ENCODE data around the gene GIMAP2. TPM values are rescaled to one million over a fixed set of nuclear protein-coding genes. Genes with fewer than 3 reads are reported as not detected.
A peak's percentile ranks its signal among the peaks of the same experiment; 100 is the strongest.
"Not testable (repeated sequence)": the region's sequence is repeated elsewhere in the genome, so short reads cannot be mapped to it uniquely, and the experiment has no call there.

Gene GIMAP2
- 10 to 100 TPM; 63.1 to 93.5 (median 79.4) TPM for polyA plus RNA-seq

DNA sequence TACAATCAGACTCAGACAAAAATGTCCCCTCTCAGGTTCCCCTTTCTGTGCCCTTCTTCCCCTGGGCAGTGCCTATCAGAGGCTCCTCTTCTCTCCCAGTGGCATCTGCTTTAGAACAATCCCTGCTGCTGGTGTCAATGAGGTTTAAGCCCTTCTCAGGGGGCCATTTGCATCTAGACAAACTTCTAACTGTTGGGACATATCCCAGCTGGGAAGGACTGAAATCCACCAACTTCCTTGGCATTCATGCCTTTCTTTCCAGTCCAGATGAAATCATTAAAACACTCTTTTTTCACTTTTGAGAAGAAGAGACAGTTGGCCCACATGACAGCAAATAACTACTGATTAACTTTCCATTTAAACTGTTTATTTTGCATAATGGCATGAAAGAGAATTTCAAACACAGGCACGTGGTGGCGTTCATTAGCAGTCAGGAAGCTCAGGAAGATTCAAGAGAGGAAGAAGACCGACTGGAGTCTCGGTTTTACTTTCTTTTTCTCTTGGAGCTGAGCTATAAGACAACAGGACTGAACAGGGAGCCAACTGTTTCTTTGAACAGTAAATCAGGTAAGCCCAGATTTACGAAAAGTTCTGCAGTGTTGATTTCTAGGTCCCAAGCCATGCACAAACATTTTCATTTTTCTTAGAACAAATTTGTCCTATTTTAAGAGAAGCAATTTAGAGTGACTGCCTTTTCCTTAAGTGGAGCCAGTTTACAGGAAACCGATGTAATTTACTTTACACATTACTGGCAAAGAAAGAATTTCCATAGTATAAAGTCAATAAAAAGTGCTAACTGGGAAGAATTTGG is at the start of gene GIMAP2:
GIMAP2 (plus strand) TSS at position 488 of the 811 bp plus-strand sequence. CDS start 1,354 bp downstream, outside the sequence.
- peaks cover 90 to 100% of the 10 kb centered on the region in 2 donors for H3K4me1 Mint-ChIP-seq
- peaks cover 0 to 6% (median 5%) of the 10 kb centered on the region in 3 donors for H3K27me3 Mint-ChIP-seq (ENCODE audit: low read depth in 3 of 3)
- DNase-seq, result peak; percentile 57 to 60 (median 58)
- peak within 1 kb of the TSS; percentile 93 to 99 (median 98) for H3K27ac Mint-ChIP-seq
- peaks cover 0 to 20% (median 5%) of the 10 kb centered on the region in 6 donors for H3K9me3 Mint-ChIP-seq
- H3K36me3 Mint-ChIP-seq, result peaks cover 33 to 42% (median 34%) of the 10 kb centered on the region in 3 donors
- H3K4me3 Mint-ChIP-seq, result peak within 1 kb of the TSS; percentile 91 to 97 (median 94)

DNA sequence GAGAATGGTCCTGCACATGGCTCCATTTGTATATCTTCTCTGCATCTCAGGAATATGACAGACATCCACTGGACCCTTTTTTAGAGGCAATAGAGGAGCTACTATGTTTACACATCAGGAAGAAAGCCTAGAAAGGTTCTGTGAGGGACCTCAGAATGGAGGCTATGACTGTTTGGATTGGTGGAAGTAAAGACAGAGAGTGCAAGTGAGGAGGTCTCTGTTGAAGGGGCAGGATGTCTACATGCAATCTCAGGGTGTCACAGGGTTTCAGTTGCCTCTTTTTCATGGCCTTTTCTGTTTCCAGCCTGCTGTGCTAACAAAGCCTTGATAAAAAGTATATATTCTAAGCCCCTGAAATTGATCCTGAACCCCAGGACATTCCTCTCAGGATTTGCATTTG is 43.7 kb upstream of the GIMAP2 start:
- no peak for DNase-seq
- Mint-ChIP-seq H3K4me1 (peaks cover 13 to 30% of the 10 kb centered on the region in 2 donors), H3K9me3 (peaks cover 14 to 27% (median 19%) of the 10 kb centered on the region in 6 donors), H3K36me3 (peaks cover 6 to 38% (median 22%) of the 10 kb centered on the region in 3 donors), H3K4me3 (no peak overlapping the region), H3K27me3 (ENCODE audit: low read depth in 3 of 3) (peaks cover 0 to 2% (median 1%) of the 10 kb centered on the region in 3 donors), H3K27ac (no peak overlapping the region)

DNA sequence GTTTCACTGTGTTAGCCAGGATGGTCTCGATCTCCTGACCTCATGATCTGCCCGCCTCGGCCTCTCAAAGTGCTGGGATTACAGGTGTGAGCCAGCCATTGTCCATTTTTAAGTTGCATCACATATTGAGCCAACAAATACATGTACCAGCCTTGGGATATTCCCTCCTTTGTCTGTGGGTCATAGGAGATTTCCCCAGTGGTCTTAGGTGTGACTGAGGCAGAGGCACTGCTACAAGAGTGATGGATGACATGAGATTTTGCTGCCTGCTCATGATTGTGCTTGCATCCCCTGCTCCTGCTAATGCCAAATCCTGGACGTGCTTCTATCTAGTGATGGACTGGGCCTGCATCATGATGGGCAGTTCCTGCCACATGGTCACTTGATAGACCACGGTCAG is 42.6 kb upstream of the GIMAP2 start:
- Mint-ChIP-seq H3K9me3 (peaks cover 9 to 18% (median 11%) of the 10 kb centered on the region in 6 donors), H3K27ac (no peak overlapping the region), H3K27me3 (ENCODE audit: low read depth in 3 of 3) (peaks cover 0 to 2% (median 1%) of the 10 kb centered on the region in 3 donors), H3K36me3 (peaks cover 6 to 28% (median 17%) of the 10 kb centered on the region in 3 donors), H3K4me1 (peaks cover 15 to 20% of the 10 kb centered on the region in 2 donors), H3K4me3 (no peak overlapping the region)
- DNase-seq, result no peak

DNA sequence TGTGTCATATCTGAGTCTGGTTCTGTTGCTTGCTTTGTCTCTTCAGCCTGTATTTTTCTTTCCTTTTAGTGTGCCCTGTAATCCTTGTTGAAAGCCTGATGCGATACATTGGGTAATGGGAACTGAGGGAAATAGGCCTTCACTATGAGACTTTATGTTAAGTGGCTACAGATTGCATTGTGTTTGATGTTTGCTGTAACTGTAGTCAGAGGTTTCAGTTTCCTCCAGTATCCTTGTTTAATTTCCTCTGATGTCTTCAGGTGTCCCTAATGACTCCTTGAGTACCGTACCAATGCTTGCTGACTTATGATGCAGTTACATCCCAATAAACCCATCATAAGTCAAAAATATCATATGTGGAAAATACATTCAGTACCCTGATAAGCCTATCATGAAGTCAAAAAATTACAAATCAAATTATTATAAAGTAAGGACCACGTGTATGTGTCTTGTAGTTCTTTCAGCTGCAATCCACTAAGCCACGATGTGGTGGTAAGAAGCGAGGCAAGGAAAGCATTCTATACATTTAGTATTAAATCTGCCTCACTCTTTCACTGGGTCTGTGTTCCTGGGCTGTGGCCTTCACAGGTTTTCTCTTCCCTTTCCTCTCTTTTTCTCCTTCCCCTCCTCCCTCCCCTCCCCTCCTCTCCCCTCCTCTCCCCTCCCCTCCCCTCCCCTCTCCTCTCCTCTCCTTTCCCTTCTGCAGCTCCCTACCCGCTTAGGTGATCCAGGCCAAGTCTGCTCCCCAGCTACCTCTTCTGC is 40.1 kb upstream of the GIMAP2 start:
- no peak for DNase-seq
- Mint-ChIP-seq H3K4me3 (no peak overlapping the region), H3K4me1 (peaks cover 26 to 36% of the 10 kb centered on the region in 2 donors), H3K9me3 (peaks cover 0 to 4% (median 0%) of the 10 kb centered on the region in 6 donors), H3K27ac (peak overlapping the region in 2 of 6 donors; percentile 14 to 31), H3K27me3 (ENCODE audit: low read depth in 3 of 3) (peaks cover 0 to 2% (median 0%) of the 10 kb centered on the region in 3 donors), H3K36me3 (peaks cover 0 to 21% (median 11%) of the 10 kb centered on the region in 3 donors)

DNA sequence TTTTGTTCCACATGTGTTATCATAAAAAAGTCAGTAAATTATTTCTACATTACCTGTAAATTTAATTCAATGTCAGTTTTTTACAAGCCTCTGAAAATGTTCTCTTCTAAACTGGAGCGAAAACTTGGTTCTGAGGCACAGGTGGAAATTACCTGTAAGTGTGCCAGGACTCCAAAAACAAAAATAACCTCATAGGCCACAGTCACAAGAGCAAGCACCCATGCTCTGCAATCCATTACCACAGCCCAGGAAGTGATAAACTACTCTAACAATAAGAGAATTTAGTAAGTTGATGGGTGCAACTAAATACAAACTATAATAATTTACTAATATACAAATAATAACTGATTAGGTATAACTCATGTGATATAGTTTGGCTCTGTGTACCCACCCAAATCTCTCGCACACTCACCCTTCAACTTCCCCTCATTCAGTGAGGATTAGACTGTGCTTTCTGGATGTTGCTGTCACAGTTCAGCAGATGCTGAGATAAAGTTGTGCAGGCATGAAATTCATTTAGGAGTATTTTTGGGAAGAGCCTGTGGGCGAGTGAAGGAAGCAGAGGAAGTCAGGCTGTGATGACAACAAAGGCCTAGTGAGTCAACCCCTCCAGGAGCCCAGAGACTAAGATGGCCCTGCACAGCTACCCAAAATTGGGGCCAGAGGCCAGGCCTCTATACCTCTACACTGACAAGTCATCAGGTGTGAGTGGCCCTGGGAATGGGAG is 37.0 kb upstream of the GIMAP2 start:
- DNase-seq, result no peak

DNA sequence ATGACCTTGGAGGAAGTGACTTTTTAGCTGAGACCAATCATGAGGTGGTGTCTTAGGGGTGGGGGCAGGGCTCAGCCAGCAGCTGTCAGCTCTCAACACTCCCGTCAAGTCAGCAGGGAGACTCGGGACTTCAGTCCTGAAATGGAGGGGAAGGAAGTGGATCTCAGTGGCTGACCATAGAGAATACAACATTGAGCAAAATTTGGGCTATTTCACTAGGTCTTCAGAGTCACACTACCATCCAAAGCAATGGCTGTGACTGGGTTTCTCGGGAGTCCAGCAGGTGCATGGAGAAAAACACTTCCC is 36.5 kb upstream of the GIMAP2 start:
- H3K9me3 Mint-ChIP-seq, result peaks cover 0 to 6% (median 2%) of the 10 kb centered on the region in 6 donors
- peaks cover 0 to 21% (median 17%) of the 10 kb centered on the region in 3 donors for H3K36me3 Mint-ChIP-seq
- peaks cover 21 to 41% of the 10 kb centered on the region in 2 donors for H3K4me1 Mint-ChIP-seq

More for the DNA sequence above, 37.0 kb upstream of the GIMAP2 start:
- H3K4me3 Mint-ChIP-seq, result no peak overlapping the region
- H3K27ac Mint-ChIP-seq, result peak overlapping the region; percentile 30 to 78 (median 62)
- peaks cover 0 to 26% (median 15%) of the 10 kb centered on the region in 3 donors for H3K36me3 Mint-ChIP-seq
- H3K4me1 Mint-ChIP-seq, result peaks cover 23 to 36% of the 10 kb centered on the region in 2 donors
- peaks cover 0 to 2% (median 0%) of the 10 kb centered on the region in 3 donors for H3K27me3 Mint-ChIP-seq (ENCODE audit: low read depth in 3 of 3)
- H3K9me3 Mint-ChIP-seq, result peaks cover 0 to 6% (median 1%) of the 10 kb centered on the region in 6 donors

DNA sequence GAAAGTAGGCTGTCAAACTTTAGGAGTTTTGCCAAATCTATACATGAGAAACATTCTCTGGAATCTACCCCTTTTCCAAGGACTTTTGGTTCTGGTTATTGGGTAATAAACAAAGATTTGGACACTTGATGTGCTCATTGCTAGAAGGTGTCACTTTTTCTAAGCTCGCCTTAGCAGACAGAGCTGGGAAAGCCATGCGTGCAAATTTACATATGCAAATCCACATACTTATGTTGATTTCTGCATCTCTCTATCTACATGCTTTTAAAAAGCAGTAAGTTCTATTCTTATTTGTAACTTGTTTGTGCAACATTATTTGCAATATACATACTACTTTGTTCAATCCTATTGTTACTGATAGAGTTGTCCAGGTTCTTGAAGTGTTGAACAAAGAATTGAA is 30.8 kb upstream of the GIMAP2 start:
- DNase-seq, result no peak
- Mint-ChIP-seq H3K27ac (peak overlapping the region in 1 of 6 donors; percentile 46), H3K9me3 (peaks cover 0 to 6% (median 3%) of the 10 kb centered on the region in 6 donors), H3K36me3 (peaks cover 3 to 18% (median 13%) of the 10 kb centered on the region in 3 donors), H3K4me1 (peaks cover 2 to 10% of the 10 kb centered on the region in 2 donors), H3K27me3 (ENCODE audit: low read depth in 3 of 3) (peaks cover 0 to 3% (median 2%) of the 10 kb centered on the region in 3 donors), H3K4me3 (no peak overlapping the region)

More for the DNA sequence above, 36.5 kb upstream of the GIMAP2 start:
- Mint-ChIP-seq H3K27me3 (ENCODE audit: low read depth in 3 of 3) (peaks cover 0 to 2% (median 0%) of the 10 kb centered on the region in 3 donors), H3K27ac (peak overlapping the region in 3 of 6 donors; percentile 39 to 55 (median 53)), H3K4me3 (no peak overlapping the region)
- DNase-seq, result no peak

DNA sequence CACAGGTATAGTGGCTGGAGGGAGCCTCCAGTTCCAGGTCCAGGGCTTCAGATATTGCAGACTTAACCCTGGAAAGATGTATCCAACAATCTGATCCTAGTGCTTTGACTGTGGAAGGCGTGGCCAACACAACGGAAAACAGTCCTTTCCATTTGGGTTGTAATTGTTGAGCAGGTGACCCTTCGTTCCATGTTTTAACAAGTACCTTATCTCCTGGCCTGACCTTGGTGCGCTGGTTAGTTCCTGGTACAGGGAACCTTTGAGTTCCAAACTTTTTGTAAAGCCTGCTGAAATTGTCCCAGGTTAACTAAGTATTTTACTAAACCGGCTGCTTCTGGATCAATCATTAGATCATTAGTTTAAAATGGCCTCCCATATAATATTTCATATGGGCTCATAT is 29.5 kb upstream of the GIMAP2 start:
- Mint-ChIP-seq H3K9me3 (peaks cover 0 to 5% (median 2%) of the 10 kb centered on the region in 6 donors), H3K36me3 (peaks cover 3 to 19% (median 11%) of the 10 kb centered on the region in 3 donors), H3K4me1 (peaks cover 7 to 21% of the 10 kb centered on the region in 2 donors), H3K27me3 (ENCODE audit: low read depth in 3 of 3) (peaks cover 0 to 3% (median 2%) of the 10 kb centered on the region in 3 donors), H3K27ac (no peak overlapping the region), H3K4me3 (no peak overlapping the region)
- no peak for DNase-seq

DNA sequence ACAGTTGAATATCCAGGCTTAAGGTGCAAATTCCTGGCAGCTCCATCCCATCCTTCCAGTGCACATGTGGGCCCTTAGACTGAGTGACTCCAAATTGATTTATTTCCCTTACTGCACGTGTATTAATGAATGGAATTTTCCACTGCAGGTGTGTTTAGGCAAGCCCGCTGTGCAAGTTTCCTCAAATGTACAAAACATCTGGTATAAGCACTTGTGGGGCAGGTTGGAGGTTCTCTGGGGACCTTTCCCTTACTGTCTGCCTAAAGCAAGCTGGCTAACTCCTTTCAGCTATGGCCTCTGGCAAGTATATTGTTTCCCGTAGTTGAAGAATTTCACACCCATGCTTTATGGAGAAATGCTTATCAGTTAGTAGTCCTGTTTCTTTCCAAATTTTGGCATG is 28.0 kb upstream of the GIMAP2 start:
- H3K27me3 Mint-ChIP-seq (ENCODE audit: low read depth in 3 of 3), result peaks cover 0 to 3% (median 2%) of the 10 kb centered on the region in 3 donors
- H3K4me1 Mint-ChIP-seq, result peaks cover 17 to 36% of the 10 kb centered on the region in 2 donors
- H3K36me3 Mint-ChIP-seq, result peaks cover 3 to 14% (median 6%) of the 10 kb centered on the region in 3 donors
- no peak overlapping the region for H3K4me3 Mint-ChIP-seq
- H3K9me3 Mint-ChIP-seq, result peaks cover 0 to 3% (median 0%) of the 10 kb centered on the region in 6 donors
- no peak overlapping the region for H3K27ac Mint-ChIP-seq
- DNase-seq, result no peak

DNA sequence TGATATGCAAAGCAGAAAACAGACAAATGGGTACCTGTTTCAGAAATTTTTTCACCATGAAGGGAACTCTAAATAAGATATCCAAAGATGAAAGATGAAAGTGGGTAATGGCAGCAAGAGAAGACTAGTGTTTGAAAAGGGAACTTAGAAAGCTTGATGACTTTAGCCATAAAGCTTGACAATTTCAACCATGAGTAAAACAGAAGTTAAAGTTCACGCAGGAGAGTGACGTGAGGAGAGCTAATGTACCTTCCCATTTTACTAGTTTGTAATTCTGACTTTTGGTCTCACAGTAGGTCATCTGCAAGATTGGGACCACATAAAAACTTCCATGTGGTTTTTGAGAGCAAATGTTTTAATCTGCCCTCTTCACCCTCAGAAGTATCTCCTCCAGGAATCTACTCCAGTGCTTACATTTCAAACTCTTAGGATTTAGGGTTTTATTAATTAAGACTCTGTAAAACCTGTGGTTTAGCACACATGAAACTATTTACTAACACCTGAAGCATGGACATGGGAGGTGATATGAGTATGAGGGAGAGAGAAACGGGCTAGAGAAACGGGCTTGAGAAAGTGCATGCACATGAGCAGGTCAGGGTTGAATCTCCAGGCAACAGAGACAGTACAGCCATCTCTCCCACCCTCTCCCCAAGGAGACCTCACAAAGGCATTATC is 24.4 kb upstream of the GIMAP2 start:
- H3K4me1 Mint-ChIP-seq, result peaks cover 53 to 62% of the 10 kb centered on the region in 2 donors

DNA sequence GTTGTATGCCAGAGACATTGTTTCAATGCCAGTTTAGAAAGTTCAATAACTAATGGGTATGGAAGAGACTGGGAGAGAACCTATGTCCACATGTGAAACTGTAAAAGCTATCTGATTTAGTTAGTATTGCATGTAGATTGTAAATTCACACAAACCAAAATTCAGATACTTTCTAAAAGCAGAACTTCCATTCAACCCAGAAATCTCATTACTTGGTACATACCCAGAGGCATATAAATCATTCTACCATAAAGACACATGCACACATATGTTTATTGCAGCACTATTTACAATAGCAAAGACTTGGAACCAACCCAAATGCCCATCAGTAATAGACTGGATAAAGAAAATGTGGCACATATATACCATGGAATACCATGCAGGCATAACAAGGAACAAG is 22.7 kb upstream of the GIMAP2 start:
- peaks cover 68 to 79% of the 10 kb centered on the region in 2 donors for H3K4me1 Mint-ChIP-seq

More for the DNA sequence above, 24.4 kb upstream of the GIMAP2 start:
- Mint-ChIP-seq H3K27ac (peak overlapping the region in 5 of 6 donors; percentile 63 to 87 (median 81)), H3K4me3 (peak overlapping the region in 2 of 5 donors; percentile 47 to 53), H3K9me3 (peaks cover 0 to 2% (median 0%) of the 10 kb centered on the region in 6 donors), H3K27me3 (ENCODE audit: low read depth in 3 of 3) (peaks cover 6 to 8% (median 6%) of the 10 kb centered on the region in 3 donors), H3K36me3 (peaks cover 3 to 17% (median 8%) of the 10 kb centered on the region in 3 donors)
- DNase-seq, result no peak

DNA sequence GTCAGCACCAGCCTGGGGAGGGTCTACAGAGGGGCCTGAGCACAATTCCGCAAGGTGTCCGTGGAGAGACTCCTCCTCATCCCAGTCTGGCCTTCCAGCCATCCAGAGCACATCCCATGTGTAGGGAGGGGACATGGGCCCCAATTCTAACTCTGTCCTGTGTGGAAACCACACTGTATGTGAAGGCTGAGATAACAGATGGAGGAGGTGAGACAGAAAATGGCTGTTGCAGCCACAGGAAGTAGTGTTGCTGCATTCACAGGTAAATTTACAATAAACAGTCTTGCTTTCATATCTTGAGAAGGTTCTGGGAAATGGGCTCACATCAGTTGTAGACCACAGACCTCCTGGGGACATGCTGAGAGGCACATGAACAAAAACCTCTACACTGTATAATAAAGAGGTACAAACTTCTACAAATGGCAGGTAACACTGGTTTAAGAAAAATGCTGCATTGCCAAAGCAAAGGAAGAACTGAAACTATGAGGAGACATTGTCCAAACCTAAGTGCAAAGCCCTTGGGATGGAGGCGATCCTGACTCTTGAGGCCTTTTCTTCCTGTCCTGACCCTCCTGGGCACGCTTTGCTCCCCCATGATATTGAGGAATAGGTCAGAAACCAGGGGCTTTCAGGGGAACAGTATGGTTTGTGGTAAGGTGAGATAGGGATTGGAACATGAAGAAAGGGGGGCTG is 21.6 kb upstream of the GIMAP2 start:
- Mint-ChIP-seq H3K36me3 (peaks cover 0 to 12% (median 8%) of the 10 kb centered on the region in 3 donors), H3K4me3 (peak overlapping the region; percentile 73 to 80 (median 79)), H3K4me1 (peaks cover 79 to 90% of the 10 kb centered on the region in 2 donors), H3K9me3 (peaks cover 0 to 5% (median 2%) of the 10 kb centered on the region in 6 donors), H3K27ac (peak overlapping the region; percentile 99 to 100 (median 100)), H3K27me3 (ENCODE audit: low read depth in 3 of 3) (peaks cover 9 to 15% (median 11%) of the 10 kb centered on the region in 3 donors)
- peak; percentile 52 to 53 (median 52) for DNase-seq

More for the DNA sequence above, 22.7 kb upstream of the GIMAP2 start:
- not testable (repeated sequence) for H3K27me3 Mint-ChIP-seq (ENCODE audit: low read depth in 3 of 3); DNase-seq; H3K36me3 Mint-ChIP-seq; H3K9me3 Mint-ChIP-seq
- Mint-ChIP-seq H3K4me3 (peak overlapping the region; percentile 45 to 76 (median 63)), H3K27ac (peak overlapping the region; percentile 99 to 100 (median 100))

Data from immature natural killer cell (primary cell).